Esophagus squamous epithelium (tissue), 5 donors: ENCODE results near the gene CTNNA2. TPM values are rescaled to one million over a fixed set of nuclear protein-coding genes. Genes with fewer than 3 reads are reported as not detected.

Experiments
- DNase-seq: peaks from one replicate; lab custom pipeline; 2025; lab: John Stamatoyannopoulos, UW
- H3K27ac ChIP-seq, 4 donors: fragments of 200-600 bp; sonication (generic); one replicate each; pipeline ENCODE4 v1.5.1; 2016 to 2019; ENCODE audit warnings: mild to moderate bottlenecking in 1 of 4
- H3K27me3 ChIP-seq, 4 donors: fragments of 200-600 bp; sonication (generic); 1 replicate in 3 of 4; 2 replicates in 1 of 4; pipeline versions ENCODE4 v1.5.1 to v1.6.0; 2017 to 2021; ENCODE audit warnings: antibody characterized with exemption in 1 of 4
- H3K36me3 ChIP-seq, 3 donors: fragments of 200-600 bp; sonication (generic); one replicate each; pipeline ENCODE4 v1.5.1; 2016 to 2019
- H3K4me1 ChIP-seq, 3 donors: fragments of 200-600 bp; sonication (generic); one replicate each; pipeline ENCODE4 v1.5.1; 2017 to 2019
- H3K4me3 ChIP-seq, 4 donors: fragments of 200-600 bp; sonication (generic); 1 replicate in 3 of 4; 2 replicates in 1 of 4; pipeline ENCODE4 v1.5.1; 2016 to 2019; ENCODE audit warnings: mild to moderate bottlenecking in 2 of 4, moderate library complexity in 1 of 4
- H3K9me3 ChIP-seq, 3 donors: fragments of 200-600 bp; sonication (generic); one replicate each; pipeline ENCODE4 v1.5.1; 2016 to 2019
- POLR2A ChIP-seq, 4 donors: fragments of 450-650 bp; IDR thresholded peaks; one replicate each; pipeline ENCODE4 v1.6.1; 2017; ENCODE audit warnings: antibody characterized with exemption in 4 of 4, mild to moderate bottlenecking in 4 of 4, moderate library complexity in 3 of 4
- WGBS, 2 donors: methylation state at CpG; one replicate each; pipeline ENCODE4 v1.1.5; 2018; 5-methylcytosine and 5-hydroxymethylcytosine counted together
- intact Hi-C: fragments of 100-400 bp; cut with DNase I; formaldehyde crosslinking; loops from one replicate; pipeline ENCODE4 v1.15.0; 2022
- total RNA-seq, 4 donors: library from RNA; depleted of rRNA; stranded (reverse); fragments of >200 nt; gene quantifications; one replicate each; pipeline ENCODE4 v1.1.0, GENCODE V29; 2016
- TF ChIP-seq, protein P1 (sequence below), 6 experiments: fragments of 450-650 bp in 4 of 6; fragments of 200-600 bp in 2 of 6; sonication (generic) in 2 of 6; IDR thresholded peaks; one replicate each; pipeline ENCODE4 v1.5.1; 2016 to 2019; ENCODE audit warnings: antibody characterized with exemption in 6 of 6, mild to moderate bottlenecking in 4 of 6, moderate library complexity in 4 of 6
- donor health status: DM: yes; HTN: yes; CAD: no.

Gene CTNNA2
- total RNA-seq, 4 donors from 2014 or later: not detected

DNA sequence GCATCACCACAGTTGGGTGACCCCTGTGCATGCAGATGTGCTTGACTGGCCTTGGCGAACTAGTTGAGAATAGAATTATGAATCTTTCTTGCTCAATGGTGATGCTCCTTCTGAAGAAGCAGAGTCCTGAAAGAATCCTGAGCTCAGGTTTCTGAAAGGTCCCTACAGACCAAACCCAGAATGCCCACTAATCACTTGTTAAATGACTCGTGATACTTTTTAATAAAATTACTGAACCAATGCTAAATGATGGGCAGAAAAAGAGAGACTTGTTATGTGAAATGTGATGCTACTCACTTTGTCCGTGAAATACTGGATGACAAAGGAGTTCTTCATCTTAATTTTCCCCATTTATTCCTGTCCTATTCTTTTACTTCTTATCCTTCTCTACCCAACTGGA is 1055.2 kb downstream of the CTNNA2 start:
- no peaks in the 10 kb centered on the region for H3K9me3 ChIP-seq
- intact Hi-C loops: no loop called here
- TF ChIP-seq, protein P1, sequence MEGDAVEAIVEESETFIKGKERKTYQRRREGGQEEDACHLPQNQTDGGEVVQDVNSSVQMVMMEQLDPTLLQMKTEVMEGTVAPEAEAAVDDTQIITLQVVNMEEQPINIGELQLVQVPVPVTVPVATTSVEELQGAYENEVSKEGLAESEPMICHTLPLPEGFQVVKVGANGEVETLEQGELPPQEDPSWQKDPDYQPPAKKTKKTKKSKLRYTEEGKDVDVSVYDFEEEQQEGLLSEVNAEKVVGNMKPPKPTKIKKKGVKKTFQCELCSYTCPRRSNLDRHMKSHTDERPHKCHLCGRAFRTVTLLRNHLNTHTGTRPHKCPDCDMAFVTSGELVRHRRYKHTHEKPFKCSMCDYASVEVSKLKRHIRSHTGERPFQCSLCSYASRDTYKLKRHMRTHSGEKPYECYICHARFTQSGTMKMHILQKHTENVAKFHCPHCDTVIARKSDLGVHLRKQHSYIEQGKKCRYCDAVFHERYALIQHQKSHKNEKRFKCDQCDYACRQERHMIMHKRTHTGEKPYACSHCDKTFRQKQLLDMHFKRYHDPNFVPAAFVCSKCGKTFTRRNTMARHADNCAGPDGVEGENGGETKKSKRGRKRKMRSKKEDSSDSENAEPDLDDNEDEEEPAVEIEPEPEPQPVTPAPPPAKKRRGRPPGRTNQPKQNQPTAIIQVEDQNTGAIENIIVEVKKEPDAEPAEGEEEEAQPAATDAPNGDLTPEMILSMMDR (IDR thresholded peaks at IDR 0.05): no peak
- TF ChIP-seq POLR2A (IDR thresholded peaks at IDR 0.05): no peak
- no peaks in the 10 kb centered on the region for H3K4me1 ChIP-seq
- 83 to 84% methylated on average over 3 of the region's 3 CpGs for WGBS, 2 donors
- H3K27ac ChIP-seq: no peak overlapping the region
- H3K36me3 ChIP-seq: no peaks in the 10 kb centered on the region
- DNase-seq: no peak
- no peak overlapping the region for H3K4me3 ChIP-seq
- no peaks in the 10 kb centered on the region for H3K27me3 ChIP-seq

DNA sequence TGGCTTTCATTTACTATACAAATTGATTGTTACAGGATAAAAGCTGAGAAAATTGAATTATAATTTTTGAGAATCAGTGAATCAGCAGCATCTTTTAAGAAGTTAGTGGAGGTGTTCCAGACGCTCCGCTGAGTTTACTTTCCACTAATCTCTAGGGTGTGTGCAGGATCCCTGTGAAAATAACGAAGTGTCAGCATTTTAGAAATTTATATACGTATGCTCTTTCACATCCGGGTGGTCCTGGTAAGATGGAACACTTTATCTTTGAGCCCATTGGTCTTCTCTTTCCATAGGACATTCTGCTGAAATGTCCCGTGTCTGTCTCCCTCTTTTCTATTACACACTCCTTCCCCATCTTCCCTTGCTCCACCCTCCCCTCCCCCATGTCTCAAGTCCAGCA is 1060.3 kb downstream of the CTNNA2 start:
- H3K27ac ChIP-seq: no peak overlapping the region
- no peak for DNase-seq
- intact Hi-C loops: no loop called here
- H3K27me3 ChIP-seq: no peaks in the 10 kb centered on the region
- 35 to 52% methylated on average over 6 of the region's 6 CpGs for WGBS, 2 donors
- no peaks in the 10 kb centered on the region for H3K36me3 ChIP-seq
- no peak for TF ChIP-seq POLR2A (IDR thresholded peaks at IDR 0.05)
- TF ChIP-seq, protein P1 (IDR thresholded peaks at IDR 0.05): no peak
- no peaks in the 10 kb centered on the region for H3K4me1 ChIP-seq
- H3K4me3 ChIP-seq: no peak overlapping the region
- no peaks in the 10 kb centered on the region for H3K9me3 ChIP-seq

DNA sequence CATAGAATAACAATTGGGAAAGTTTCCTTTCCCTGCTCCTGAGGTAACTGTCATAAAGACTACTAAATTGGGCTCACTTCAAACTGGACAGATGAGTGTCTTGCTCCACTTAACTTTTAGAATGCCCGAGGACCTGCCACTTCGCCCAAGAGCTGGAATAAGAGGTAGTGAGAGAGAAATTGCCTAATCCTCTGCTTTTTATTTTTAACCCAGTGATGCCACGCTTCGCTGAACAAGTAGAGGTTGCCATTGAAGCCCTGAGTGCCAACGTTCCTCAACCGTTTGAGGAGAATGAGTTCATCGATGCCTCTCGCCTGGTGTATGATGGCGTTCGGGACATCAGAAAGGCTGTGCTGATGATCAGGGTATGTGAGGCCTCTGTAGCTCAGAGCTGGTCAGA is 1061.1 kb downstream of the CTNNA2 start:
- Histone ChIP-seq H3K36me3 (no peaks in the 10 kb centered on the region), H3K4me3 (no peak overlapping the region), H3K27ac (no peak overlapping the region), H3K9me3 (no peaks in the 10 kb centered on the region), H3K4me1 (no peaks in the 10 kb centered on the region), H3K27me3 (no peaks in the 10 kb centered on the region)
- no peak for DNase-seq
- 67 to 68% methylated on average over 10 of the region's 10 CpGs for WGBS, 2 donors
- intact Hi-C loops: no loop called here
- TF ChIP-seq, protein P1 (IDR thresholded peaks at IDR 0.05): no peak
- no peak for TF ChIP-seq POLR2A (IDR thresholded peaks at IDR 0.05)

DNA sequence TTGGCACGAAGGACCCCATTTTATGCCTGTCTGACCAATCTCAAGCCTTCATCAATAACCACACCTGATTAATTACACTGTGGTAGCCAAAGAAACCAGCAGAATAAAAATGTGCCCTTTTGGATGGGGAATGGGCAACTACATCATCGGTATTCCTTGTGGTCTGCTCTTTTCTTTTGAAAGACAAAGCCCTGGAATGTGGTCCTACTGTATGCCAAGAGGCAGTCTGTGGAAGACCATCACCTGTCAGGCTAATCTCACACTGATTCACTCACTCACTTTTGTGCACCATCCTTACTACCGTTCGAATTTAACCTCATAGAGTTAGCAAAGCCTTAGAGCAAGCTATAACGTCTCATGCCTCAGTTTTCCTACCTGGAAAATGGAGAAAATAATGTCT is 1066.9 kb downstream of the CTNNA2 start:
- H3K27me3 ChIP-seq: no peaks in the 10 kb centered on the region
- H3K36me3 ChIP-seq: no peaks in the 10 kb centered on the region
- H3K27ac ChIP-seq: no peak overlapping the region
- H3K4me3 ChIP-seq: no peak overlapping the region
- TF ChIP-seq, protein P1 (IDR thresholded peaks at IDR 0.05): no peak
- no peak for TF ChIP-seq POLR2A (IDR thresholded peaks at IDR 0.05)
- intact Hi-C loops: no loop called here
- H3K9me3 ChIP-seq: no peaks in the 10 kb centered on the region
- H3K4me1 ChIP-seq: no peaks in the 10 kb centered on the region
- WGBS, 2 donors: 53 to 61% methylated on average over 5 of the region's 5 CpGs
- no peak for DNase-seq

DNA sequence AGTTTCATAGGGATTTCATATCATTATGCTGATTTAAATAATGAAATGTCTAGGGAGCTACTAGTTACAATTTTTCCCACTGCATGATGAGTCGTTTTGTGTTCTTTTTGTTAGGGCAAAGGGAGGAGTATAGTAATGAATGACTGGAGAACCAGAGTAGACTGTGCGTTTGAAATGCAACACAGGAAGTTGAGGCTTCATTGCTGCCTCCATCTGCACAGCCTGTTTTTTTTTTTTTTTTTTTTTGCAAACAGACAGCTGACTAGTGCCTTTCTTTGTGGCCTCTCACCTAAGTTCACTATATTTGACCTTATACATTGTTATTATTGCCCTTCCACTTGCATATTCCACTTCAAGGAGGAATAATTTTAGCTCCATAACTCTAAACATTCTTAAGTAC is 1078.4 kb downstream of the CTNNA2 start:
- Histone ChIP-seq H3K4me3 (no peak overlapping the region), H3K36me3 (no peaks in the 10 kb centered on the region), H3K4me1 (no peaks in the 10 kb centered on the region), H3K27ac (no peak overlapping the region), H3K9me3 (no peaks in the 10 kb centered on the region), H3K27me3 (no peaks in the 10 kb centered on the region)
- TF ChIP-seq, protein P1 (IDR thresholded peaks at IDR 0.05): no peak
- TF ChIP-seq POLR2A (IDR thresholded peaks at IDR 0.05): no peak
- no peak for DNase-seq
- 41 to 43% methylated on average over 2 of the region's 2 CpGs for WGBS, 2 donors
- intact Hi-C loops: no loop called here
